GM21360 (cell line): ENCODE data around the gene TSKS.

Experiments used
- ATAC-seq: cut with Tn5 transposase; IDR thresholded peaks from one replicate; pipeline ENCODE4 v1.9.1; 2021; ENCODE audit warnings: mild to moderate bottlenecking, moderate library complexity; ENCODE audit not compliant: unreplicated experiment

The TSKS gene

GRCh38 chr19:49763230-49763629 is at the start of gene TSKS:
Gene TSKS, minus strand, starts transcription at chr19:49763306. Its CDS starts 59 bp downstream, at chr19:49763247.
- ATAC-seq: no peak

- ATAC-seq: no peak
Observed at GRCh38 chr19:49812452-49812996, 49.4 kb upstream of the TSKS start.

- ATAC-seq: no peak
Observed at GRCh38 chr19:49811328-49811727, 48.2 kb upstream of the TSKS start.

- ATAC-seq: no peak
Observed at GRCh38 chr19:49809941-49810389, 46.9 kb upstream of the TSKS start.

- no peak for ATAC-seq
Observed at GRCh38 chr19:49809160-49809940, 46.2 kb upstream of the TSKS start.

- no peak for ATAC-seq
Observed at GRCh38 chr19:49808711-49809159, 45.6 kb upstream of the TSKS start.

- ATAC-seq: no peak
Observed at GRCh38 chr19:49807904-49808675, 45.0 kb upstream of the TSKS start.

- no peak for ATAC-seq
Observed at GRCh38 chr19:49807058-49807903, 44.2 kb upstream of the TSKS start.

GRCh38 chr19:49806620-49806959 is 43.5 kb upstream of the TSKS start:
- no peak for ATAC-seq

- ATAC-seq: no peak
Observed at GRCh38 chr19:49805822-49806619, 42.9 kb upstream of the TSKS start.

- ATAC-seq: no peak
Observed at GRCh38 chr19:49803529-49803856, 40.4 kb upstream of the TSKS start.

- no peak for ATAC-seq
Observed at GRCh38 chr19:49802836-49803528, 39.9 kb upstream of the TSKS start.

GRCh38 chr19:49801966-49802661 is 39.0 kb upstream of the TSKS start:
- no peak for ATAC-seq

GRCh38 chr19:49801401-49801888 is 38.3 kb upstream of the TSKS start:
- ATAC-seq: no peak

- no peak for ATAC-seq
Observed at GRCh38 chr19:49800771-49801170, 37.7 kb upstream of the TSKS start.

GRCh38 chr19:49799798-49800376 is 36.8 kb upstream of the TSKS start:
- no peak for ATAC-seq

- ATAC-seq: no peak
Observed at GRCh38 chr19:49799271-49799797, 36.2 kb upstream of the TSKS start.

GRCh38 chr19:49798574-49798973 is 35.5 kb upstream of the TSKS start:
- no peak for ATAC-seq
